Measurements from ENCODE around the gene KIRREL2. TPM values are rescaled to one million over a fixed set of nuclear protein-coding genes. Genes with fewer than 3 reads are reported as not detected.

KIRREL2 gene
- total RNA-seq, 1 experiment from 2014 or later, result 5.0 TPM

DNA sequence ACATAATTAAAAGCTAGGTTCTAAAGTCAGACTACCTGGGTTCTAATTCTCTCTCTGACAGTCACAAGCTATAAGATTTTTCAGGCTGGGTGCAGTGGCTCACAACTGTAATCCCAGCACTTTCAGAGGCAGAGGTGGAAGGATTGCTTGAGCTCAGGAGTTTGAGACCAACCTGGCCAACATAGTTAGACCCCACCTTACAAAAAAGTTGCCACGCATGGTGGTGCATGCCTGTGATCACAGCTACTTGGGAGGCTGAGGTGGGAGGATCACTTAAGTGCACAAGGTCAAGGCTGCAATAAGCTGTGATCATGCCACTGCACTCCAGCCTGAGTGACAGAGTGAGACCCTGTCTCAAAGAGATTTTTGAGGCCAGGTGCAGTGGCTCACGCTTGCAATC, 37.6 kb downstream of the KIRREL2 start:
- Histone ChIP-seq H3K36me3 (ENCODE audit: control insufficient read depth, insufficient read depth, low read length) (peaks cover 5% of the 10 kb centered on the region; the same call in 1 of the 2 replicates), H3K4me1 (ENCODE audit: control insufficient read depth, insufficient read depth, low read length) (peaks cover 7% of the 10 kb centered on the region; the same call in 1 of the 2 replicates), H3K4me3 (ENCODE audit: low read depth in 2 of 2, low read length in 2 of 2) (no peak overlapping the region), H3K27me3 (ENCODE audit: control insufficient read depth, insufficient read depth, low read length) (no peaks in the 10 kb centered on the region), H3K9me3 (ENCODE audit: control insufficient read depth, insufficient read depth, low read depth, low read length) (no peaks in the 10 kb centered on the region), H3K27ac (ENCODE audit: low read length) (no peak overlapping the region)
- TF ChIP-seq SIN3A (IDR thresholded peaks at IDR 0.05; ENCODE audit: borderline replicate concordance, insufficient read depth, low read depth, low read length) (no peak), POLR2AphosphoS5 (IDR thresholded peaks at IDR 0.05; ENCODE audit: low read depth, low read length) (no peak), TCF7L2 (IDR thresholded peaks at IDR 0.05; ENCODE audit: low read depth, low read length) (no peak)
- TF ChIP-seq, protein P1, sequence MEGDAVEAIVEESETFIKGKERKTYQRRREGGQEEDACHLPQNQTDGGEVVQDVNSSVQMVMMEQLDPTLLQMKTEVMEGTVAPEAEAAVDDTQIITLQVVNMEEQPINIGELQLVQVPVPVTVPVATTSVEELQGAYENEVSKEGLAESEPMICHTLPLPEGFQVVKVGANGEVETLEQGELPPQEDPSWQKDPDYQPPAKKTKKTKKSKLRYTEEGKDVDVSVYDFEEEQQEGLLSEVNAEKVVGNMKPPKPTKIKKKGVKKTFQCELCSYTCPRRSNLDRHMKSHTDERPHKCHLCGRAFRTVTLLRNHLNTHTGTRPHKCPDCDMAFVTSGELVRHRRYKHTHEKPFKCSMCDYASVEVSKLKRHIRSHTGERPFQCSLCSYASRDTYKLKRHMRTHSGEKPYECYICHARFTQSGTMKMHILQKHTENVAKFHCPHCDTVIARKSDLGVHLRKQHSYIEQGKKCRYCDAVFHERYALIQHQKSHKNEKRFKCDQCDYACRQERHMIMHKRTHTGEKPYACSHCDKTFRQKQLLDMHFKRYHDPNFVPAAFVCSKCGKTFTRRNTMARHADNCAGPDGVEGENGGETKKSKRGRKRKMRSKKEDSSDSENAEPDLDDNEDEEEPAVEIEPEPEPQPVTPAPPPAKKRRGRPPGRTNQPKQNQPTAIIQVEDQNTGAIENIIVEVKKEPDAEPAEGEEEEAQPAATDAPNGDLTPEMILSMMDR (IDR thresholded peaks at IDR 0.05), result no peak
- TF ChIP-seq, protein P2, sequence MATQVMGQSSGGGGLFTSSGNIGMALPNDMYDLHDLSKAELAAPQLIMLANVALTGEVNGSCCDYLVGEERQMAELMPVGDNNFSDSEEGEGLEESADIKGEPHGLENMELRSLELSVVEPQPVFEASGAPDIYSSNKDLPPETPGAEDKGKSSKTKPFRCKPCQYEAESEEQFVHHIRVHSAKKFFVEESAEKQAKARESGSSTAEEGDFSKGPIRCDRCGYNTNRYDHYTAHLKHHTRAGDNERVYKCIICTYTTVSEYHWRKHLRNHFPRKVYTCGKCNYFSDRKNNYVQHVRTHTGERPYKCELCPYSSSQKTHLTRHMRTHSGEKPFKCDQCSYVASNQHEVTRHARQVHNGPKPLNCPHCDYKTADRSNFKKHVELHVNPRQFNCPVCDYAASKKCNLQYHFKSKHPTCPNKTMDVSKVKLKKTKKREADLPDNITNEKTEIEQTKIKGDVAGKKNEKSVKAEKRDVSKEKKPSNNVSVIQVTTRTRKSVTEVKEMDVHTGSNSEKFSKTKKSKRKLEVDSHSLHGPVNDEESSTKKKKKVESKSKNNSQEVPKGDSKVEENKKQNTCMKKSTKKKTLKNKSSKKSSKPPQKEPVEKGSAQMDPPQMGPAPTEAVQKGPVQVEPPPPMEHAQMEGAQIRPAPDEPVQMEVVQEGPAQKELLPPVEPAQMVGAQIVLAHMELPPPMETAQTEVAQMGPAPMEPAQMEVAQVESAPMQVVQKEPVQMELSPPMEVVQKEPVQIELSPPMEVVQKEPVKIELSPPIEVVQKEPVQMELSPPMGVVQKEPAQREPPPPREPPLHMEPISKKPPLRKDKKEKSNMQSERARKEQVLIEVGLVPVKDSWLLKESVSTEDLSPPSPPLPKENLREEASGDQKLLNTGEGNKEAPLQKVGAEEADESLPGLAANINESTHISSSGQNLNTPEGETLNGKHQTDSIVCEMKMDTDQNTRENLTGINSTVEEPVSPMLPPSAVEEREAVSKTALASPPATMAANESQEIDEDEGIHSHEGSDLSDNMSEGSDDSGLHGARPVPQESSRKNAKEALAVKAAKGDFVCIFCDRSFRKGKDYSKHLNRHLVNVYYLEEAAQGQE (IDR thresholded peaks at IDR 0.05; ENCODE audit: insufficient read depth in 1 of 2, low read depth in 2 of 2, low read length in 1 of 2), result no peak
- no peak for DNase-seq (ENCODE audit: low read depth, low spot score)
- no peak for ATAC-seq
- POLR2A ChIA-PET, result no interaction called here
- no TSS peak for BruUV-seq (replicated peaks)
- CTCF ChIA-PET, result no interaction called here
- intact Hi-C loops (cut with micrococcal nuclease; ENCODE audit: unreplicated experiment) (no loop called here), in situ Hi-C loops (cut with HindIII; ENCODE audit: low pct_unique_long_range_greater_than_20kb, low sequenced_read_pairs) (no loop called here)

DNA sequence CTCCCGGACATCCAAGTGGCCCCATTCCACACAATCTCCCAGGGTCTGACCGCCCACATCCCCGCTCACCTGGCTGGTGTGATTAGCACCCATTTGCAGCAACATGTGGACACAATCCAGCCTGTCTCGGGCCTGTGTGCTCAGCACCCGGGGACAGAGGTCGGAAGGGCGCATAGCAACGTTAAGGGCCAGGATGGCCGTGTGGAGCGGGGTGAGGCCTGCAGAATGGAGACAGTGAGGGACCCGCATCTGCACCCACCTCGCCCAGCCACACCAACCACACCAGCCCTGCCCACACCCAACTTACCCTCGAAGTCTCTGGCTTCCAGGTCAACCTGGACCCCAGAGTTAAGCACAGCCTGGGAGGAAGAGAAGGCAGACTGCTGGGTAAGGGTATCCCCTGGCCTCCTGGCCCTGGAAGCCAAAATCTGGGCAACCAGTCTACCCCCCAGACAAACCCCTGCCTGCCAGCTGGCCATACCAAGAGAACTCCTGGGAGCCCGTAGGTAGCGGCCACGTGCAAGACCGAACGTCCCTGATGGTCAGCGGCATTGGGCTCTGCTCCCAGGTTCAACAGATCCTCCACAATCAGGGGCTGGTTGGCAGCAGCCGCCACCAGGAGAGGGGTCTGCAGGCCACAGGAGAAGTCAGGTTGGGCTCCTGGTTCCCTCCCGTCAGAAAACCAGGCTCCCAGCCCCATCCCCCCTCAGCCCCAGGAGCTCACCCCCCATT, 39.4 kb downstream of the KIRREL2 start:
- intact Hi-C loops (cut with micrococcal nuclease; ENCODE audit: unreplicated experiment), result no loop called here
- CTCF ChIA-PET, result no interaction called here
- Histone ChIP-seq H3K4me1 (ENCODE audit: control insufficient read depth, insufficient read depth, low read length) (peaks cover 8% of the 10 kb centered on the region), H3K27ac (ENCODE audit: low read length) (no peak overlapping the region), H3K36me3 (ENCODE audit: control insufficient read depth, insufficient read depth, low read length) (peaks cover 3% of the 10 kb centered on the region; the same call in 1 of the 2 replicates), H3K27me3 (ENCODE audit: control insufficient read depth, insufficient read depth, low read length) (no peaks in the 10 kb centered on the region), H3K9me3 (ENCODE audit: control insufficient read depth, insufficient read depth, low read depth, low read length) (no peaks in the 10 kb centered on the region), H3K4me3 (ENCODE audit: low read depth in 2 of 2, low read length in 2 of 2) (no peak overlapping the region)
- TF ChIP-seq, protein P1 (IDR thresholded peaks at IDR 0.05), result no peak
- TF ChIP-seq TCF7L2 (IDR thresholded peaks at IDR 0.05; ENCODE audit: low read depth, low read length), result no peak
- TF ChIP-seq SIN3A (IDR thresholded peaks at IDR 0.05; ENCODE audit: borderline replicate concordance, insufficient read depth, low read depth, low read length), result no peak
- TF ChIP-seq, protein P2 (IDR thresholded peaks at IDR 0.05; ENCODE audit: insufficient read depth in 1 of 2, low read depth in 2 of 2, low read length in 1 of 2), result no peak
- TF ChIP-seq POLR2AphosphoS5 (IDR thresholded peaks at IDR 0.05; ENCODE audit: low read depth, low read length), result no peak
- in situ Hi-C loops (cut with HindIII; ENCODE audit: low pct_unique_long_range_greater_than_20kb, low sequenced_read_pairs), result no loop called here
- POLR2A ChIA-PET, result no interaction called here
- BruUV-seq (replicated peaks), result no TSS peak
- DNase-seq (ENCODE audit: low read depth, low spot score) (no peak), ATAC-seq (no peak)
